ENCODE measurements around the gene MUC16.

GRCh38 chr19:9041023-9041422 lies 30.8 kb upstream of the MUC16 start:
- TF ChIP-seq POLR2A (IDR thresholded peaks at IDR 0.05; ENCODE audit: low read depth, low read length): no peak
- TF ChIP-seq TAF1 (IDR thresholded peaks at IDR 0.05; ENCODE audit: borderline replicate concordance, low read depth, low read length): no peak

All from GM12892 (cell line).